HG03575 (cell line): ENCODE data around the gene ARHGAP24.

Experiments used
- ATAC-seq: cut with Tn5 transposase; IDR thresholded peaks from one replicate; pipeline ENCODE4 v1.9.1; 2021; ENCODE audit not compliant: unreplicated experiment, insufficient number of reproducible peaks, low FRiP score; ENCODE audit errors: extremely low read depth

The ARHGAP24 gene

DNA sequence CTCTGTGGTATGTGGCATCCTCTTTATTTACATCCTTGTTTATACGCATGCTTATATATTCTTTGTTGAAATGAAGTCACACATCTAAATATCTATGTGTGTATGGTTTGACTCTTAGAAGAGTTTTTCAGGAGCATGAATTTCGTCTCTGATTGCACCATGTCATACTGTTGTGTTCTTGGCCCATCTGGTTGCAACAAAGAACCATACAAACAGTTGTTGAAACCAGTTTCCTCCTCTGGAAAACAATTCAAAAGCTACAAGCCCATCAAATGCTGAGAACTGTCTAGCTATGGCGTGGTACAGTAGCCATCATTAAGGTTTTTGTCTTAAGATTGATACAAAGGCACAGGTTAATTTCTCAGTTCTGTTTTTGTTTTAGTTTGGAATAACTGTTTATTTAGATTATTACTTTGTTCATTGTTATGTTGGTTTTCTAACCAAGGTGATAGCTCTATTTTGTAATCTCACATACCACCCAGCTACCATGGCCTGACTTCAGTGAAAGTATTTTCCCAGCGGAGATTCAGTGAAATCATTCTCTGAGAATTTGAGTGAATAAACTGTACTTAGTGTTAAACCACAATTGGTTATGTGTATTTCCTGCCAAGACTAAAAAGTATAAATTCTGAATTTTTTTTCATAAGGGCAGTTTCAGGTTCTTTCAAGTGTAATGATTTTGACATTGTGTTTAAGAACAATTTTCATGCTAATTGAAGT is 91.0 kb downstream of the ARHGAP24 start:
- ATAC-seq, result no peak

DNA sequence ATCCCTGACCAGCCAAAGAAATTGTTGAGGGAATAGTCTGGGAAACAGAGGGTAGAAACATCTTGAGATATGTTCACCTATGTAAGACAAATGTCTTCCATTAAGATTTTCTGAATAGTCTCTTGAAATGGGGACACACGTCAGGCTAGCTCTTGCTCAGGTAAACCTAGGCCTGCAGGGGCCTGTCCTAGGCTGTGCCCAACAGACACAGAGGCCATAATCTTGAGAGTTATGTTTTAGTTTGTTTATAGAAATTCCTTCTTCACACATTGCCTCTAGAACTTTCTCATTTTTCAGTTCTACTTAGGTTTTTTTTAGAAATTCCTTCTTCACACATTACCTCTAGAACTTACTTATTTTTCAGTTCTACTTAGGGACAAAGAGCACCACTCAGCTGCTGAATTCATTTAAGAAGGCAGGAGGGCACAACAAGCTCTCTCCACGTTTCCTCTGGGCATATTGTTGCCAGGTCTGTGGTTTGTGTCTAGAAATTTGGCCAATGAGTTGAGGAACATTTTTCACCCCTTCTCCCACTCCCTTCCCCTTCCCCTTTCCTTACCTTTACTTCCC is 94.9 kb downstream of the ARHGAP24 start:
- no peak for ATAC-seq

DNA sequence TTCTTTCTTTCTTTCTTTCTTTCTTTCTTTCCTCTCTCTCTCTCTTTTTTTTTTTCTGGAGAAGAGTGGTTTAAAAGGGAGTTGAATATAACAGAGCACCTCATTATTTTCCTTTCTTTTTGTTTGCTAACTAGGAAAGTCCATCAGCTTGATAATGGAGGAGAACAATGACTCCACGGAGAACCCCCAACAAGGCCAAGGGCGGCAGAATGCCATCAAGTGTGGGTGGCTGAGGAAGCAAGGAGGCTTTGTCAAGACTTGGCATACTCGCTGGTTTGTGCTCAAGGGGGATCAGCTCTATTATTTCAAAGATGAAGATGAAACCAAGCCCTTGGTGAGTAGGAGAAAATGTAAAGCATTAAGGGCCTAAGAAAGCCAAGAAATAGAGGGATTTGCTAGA is 95.4 kb downstream of the ARHGAP24 start:
- no peak for ATAC-seq

DNA sequence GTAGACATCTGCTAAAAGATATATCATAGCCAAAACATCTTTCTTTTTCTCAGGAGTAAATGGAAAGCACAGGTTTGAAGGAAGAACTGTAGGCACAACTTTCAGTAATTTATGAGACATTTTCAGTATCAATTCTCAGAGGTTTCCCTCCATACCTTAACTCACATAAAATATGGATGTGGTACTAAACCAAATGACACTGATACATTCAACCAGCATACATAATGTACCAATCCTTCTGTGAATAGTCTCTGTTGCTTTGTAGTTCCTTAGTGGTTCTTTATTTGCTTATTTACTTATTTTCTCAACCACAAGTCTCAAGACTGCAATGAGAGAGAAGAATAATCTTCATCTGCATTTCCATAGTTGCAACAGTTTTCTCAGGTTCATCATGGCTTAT is 96.1 kb downstream of the ARHGAP24 start:
- ATAC-seq, result no peak

DNA sequence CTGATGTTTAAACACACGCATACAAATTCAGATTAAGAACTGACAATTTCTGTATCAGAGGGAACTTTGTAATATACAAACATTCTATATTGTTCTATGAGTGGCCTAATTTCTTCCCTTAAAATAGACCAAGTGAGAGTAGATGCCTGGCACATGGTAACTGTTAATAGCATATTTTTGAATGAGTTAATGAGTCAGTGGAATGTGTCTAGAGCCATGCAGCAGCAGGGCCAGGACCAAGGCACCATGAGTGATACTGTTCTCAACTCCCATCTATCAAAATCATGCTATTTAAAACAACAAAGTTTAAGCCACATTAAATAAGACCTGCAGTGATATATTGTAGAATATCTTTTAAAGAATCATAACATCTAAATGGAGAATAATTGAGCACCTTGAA is 98.3 kb downstream of the ARHGAP24 start:
- ATAC-seq, result no peak

DNA sequence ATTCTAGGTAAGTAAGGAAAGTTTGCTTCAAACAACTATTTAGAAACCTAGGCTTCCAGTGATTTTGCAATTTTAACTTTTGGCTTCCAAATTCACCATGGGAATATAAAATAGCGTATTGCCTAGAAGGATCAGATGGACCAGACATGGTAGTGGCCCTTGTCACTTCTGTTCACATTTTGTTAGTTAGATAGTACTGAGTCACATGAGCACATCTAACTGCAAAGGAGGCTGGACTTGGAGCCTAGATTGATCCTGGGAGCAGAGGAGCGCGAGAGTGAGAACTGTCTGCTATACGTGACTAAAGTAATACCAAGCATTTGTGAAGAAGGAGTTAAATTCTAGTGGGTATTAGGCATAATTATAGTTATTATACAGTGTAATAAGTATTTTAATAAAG is 102.4 kb downstream of the ARHGAP24 start:
- ATAC-seq, result no peak

DNA sequence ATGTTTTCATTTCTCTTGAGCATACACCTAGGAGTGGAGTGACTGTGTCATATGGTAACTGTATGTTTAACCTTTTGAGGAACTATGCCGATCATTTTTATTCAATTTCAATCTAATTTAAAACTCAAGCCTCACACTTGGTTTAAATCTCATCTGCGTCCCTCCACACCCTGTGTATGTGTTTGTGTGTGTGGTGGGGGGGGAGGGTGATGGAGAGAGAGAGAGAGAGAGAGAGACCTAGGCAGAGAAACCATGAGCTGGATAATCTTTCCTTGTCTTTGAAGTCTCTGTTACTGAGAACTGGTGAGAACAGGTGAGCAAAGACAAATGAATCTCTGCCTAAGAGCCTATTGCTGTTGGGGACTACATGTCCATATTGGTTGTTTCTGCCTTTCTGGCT is 105.0 kb downstream of the ARHGAP24 start:
- no peak for ATAC-seq

DNA sequence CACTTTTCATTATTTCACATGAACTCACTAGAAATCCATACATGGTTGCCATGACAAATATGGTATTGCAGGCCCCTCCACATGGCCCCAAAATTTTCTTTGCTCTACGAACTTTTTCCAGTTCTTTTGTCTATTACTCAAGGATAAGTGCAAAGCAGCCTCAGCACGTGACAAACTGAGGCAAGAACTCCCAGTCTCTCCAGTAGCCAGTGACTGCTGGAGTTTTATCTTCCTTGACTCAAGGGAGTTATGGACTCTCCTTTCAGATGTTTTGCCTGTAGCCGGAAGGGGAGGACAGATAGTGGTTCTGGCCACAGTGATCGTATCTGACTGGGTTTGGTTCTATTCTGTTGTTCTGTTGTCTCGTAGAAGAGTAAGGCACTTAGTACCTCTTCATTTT is 105.5 kb downstream of the ARHGAP24 start:
- ATAC-seq, result no peak

DNA sequence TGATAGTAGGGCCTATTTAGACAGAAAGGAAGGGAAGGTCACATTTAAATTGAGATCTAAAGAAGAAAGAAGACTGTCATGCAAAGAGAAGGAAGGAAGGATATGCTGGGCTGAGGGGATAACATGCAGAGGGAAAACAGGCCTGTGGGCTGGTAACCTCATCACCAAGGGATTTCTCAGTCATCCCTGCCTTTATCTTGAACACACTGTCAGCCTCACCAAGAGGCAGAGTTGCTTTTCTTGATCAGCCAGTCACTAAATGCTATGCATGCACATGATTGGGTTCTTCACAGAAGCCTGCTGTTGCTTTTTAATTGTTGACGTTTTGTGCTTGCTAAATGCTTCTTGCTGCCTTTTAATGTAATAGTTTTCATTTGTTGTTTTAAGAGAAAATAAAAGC is 113.0 kb downstream of the ARHGAP24 start:
- no peak for ATAC-seq

DNA sequence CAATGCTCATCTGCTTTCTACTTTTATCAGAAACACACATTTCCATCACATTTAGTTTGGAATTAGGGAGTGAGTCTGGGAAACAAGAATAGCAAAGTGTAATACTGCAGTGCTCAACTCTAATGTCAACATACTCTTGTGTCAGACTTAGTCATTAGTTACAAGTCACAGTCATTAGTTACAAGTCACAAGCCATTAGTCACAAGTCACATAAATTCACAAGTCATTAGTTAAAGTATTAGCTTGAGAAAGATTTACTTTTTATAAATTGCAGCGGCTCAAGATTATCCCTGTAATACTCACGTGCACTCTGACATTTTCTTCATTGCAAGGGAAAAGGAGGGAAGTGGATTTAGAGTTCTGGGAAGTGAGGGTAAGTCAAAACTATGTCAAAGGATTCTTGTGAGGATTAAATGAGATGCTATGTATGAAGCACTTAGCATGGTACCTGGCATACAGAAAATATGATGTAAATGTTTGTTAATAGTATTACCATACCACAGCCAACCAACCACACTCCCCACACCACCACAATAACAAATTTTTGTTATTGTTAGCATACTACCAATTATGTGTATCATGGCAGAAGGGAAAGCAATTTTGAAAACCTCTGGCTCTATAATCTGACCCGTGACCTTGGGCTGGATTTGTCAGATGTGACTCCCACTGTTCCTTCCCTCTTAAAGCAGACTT is 116.6 kb downstream of the ARHGAP24 start:
- ATAC-seq, result no peak

DNA sequence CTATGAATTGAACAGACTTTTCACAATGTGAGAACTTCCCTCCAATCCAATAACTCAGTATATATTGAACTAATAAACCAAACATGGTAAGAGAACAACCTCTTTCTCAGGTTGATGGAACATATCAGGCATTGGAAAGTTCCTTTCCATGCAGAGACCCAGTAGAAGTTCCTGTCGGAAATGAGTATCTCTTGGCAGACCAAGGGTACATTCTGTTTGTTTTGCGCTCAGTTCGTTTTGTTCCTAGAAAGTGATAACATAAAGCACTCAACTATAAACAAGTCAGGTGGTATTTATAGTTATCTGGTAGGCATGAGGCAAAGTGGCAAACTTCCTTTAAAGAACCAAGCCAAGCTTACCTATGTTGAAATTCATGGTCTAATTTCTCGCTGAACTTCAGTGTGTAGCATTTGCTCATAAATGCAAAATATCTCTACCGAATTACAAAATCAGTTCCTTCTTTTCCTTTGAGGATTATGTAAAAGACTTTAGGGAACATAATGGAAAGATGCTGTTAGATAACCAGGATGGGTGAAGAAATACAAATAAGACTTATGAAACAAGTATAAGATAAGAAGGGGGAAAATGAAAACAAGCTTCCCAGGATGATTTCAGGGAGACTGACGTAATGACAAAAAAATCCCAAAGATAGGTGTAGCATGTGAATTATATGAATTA is 120.3 kb downstream of the ARHGAP24 start:
- no peak for ATAC-seq

DNA sequence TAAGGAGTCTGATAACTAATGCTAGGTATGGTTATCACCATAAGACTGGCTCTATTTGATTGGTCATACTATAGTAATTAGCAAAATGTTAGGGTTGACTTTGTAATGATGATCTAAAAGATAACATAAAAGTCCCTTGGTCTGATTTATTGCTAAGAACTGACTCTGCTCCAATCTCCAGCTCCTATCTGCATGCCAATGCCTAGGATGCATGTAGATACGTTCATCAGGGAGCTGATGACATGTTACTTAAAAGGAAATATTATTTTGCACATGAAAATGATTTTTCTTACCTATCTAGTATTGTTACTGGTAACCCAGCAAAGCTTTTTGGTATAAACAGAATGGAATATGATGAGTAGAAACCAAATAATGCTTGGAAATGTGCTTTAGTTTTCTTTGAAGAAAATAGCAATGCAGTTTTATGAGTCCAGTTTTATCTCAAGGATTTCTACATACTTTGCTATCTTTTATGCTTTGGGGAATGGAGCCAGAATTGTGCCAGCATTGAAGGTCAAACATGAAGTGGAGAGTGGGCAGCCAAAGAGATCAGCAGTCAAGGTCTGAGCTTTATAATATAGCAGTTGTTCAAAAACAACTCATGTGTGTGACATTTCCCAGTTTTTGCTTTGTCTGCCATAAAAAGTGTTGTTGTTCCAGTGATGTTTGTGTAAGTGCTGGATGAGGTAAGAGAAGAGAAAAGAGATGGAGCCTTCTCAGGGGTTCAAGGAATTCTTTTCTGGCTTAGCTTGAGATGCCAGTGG is 121.0 kb downstream of the ARHGAP24 start:
- ATAC-seq, result no peak

DNA sequence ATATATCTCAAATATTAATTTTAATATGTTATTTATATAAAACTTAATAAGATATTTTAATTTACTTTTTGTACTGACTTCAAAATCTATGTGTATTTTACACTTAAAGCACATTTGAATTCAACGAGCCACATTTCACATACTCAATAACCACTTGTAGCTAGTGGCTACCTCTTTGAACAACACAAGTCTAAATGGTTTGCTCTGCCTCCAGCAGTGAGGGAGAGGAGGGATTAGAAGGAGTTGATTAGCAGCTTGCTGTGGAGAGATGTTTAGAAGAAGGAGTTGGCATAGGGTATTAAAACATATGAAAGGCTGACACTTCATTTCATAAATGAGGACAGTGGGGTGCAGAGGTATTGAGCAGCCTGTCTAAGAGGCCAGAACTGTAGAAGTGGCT is 124.0 kb downstream of the ARHGAP24 start:
- ATAC-seq, result no peak

DNA sequence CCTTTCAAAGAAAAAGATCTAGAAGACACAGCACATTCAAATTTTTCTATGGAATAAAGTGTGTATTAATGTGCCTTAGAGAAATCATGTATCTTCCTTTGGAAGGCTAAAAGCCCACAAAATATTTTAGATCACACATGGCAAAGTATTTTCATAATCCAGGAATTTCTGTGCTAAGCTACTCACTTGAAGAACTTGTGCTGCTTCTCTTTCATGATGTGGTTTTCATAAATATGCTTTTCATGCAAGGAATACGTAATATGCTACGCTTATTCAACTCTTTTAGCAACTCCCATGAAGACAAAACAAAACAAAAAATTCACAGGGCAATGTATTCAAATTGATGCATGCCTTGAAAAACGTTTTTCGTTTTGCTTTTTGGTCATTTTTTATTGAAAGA is 125.6 kb downstream of the ARHGAP24 start:
- ATAC-seq, result no peak

DNA sequence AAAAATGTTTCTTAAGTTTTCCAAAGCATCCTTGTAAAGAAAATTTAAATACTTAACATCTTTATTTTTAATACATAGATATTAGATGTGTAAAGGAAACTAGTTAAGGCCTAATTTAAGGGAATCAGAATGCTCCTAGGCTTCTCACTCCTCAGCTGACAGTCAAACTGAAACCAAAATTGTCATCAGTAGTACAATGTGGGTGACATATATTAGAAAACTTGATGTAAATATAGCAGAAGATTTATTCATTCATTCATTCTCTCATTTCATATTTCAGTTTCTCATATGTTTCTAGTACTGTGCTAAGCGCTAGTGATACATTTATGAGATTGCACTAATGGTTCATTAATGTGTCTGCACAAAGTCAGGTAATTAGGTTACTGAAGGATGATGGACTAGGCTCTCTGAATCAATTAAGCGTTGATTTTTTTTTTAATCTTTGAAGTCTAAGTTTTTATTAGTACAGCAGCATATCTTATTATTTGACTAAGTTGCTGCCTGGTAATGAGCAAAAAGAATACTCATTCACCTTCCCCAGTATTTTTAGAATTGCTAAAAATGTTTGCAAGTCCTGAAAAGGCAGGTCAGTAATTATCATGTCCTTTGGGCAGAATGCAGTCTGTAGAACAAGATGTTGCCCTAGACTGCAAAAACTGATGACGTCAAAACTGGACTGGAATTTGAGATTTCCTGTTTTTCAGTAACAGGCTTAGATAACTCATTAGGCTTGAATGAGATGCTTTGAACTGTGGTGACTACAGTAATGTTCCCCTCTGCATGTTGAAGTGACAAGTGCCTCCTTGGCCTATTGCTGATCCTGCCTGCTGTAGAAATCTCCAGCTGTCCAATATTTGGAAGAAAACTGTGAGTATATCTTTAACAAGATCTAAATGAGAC is 128.7 kb downstream of the ARHGAP24 start:
- no peak for ATAC-seq

DNA sequence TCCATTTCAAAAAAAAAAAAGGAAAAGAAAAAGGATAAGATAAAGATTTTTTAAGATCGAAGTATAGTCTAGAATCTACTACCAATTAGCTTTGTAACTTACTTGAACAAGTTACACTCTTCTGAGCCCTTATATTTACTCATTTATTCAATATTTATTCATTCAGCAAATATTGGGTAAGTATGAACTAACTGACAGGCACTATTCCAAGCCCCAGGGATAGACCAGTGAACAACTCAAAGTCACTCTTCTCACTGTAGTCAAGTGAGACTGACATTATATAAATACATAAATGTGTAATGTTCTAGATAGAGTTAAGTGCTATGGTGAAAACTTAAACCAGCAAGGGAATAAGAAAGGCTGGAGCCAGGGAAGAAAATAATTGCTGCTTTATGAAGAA is 131.6 kb downstream of the ARHGAP24 start:
- ATAC-seq, result no peak

DNA sequence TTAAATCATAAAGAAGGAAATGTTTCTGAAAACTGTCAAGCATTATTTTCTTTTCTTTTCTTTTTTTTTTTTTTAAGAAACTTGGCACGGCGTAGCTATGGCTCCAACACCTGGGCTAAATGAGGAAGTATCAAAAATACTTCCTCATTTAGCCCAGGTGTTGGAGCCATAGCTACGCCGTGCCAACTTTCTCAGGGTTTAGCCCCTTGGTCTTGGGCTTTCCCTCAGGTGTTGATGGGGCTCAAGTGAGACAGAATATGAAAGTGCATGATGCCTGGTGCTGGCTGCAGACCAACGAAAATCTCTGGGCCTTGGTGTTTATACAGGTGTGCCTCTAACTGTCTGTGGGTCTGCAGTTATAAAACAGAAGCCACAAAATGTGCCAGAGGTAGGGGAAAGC is 132.7 kb downstream of the ARHGAP24 start:
- ATAC-seq, result no peak

DNA sequence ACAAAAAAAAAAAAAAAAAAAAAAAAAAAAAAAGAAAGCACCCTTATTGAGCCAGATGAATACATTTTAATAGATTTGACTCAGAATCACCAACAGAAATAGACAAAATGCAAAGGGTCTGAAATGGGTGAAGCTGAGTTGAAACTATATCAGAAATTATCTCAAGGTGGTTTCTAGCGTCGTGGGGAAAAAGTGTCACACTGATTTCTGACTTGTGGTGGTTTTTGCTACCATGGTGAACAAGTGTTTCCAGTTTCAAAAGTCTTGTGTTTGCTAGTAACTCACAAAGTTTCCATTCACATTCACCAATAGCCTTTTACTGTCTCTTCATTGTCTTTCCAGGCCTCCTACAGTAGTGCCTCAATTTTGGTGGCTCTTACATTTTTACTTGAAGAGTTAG is 135.5 kb downstream of the ARHGAP24 start:
- ATAC-seq, result peak; percentile 94
